DND-41 (cell line): ENCODE measurements around the gene SPAG7.

Experiments used
- CTCF ChIP-seq: IDR thresholded peaks from 2 replicates; pipeline ENCODE4 v1.5.1; 2012; ENCODE audit warnings: borderline replicate concordance, low read length, moderate library complexity, mild to moderate bottlenecking; ENCODE audit not compliant: poor library complexity, severe bottlenecking; ENCODE audit errors: extremely low read depth
- EZH2 ChIP-seq: IDR thresholded peaks from 3 replicates; pipeline ENCODE4 v1.6.1; 2012; ENCODE audit warnings: borderline replicate concordance, low read depth, mild to moderate bottlenecking, moderate library complexity, low read length, inconsistent platforms; ENCODE audit not compliant: severe bottlenecking

GRCh38 chr17:4938688-4939545 is 28.7 kb downstream of the SPAG7 start:
- TF ChIP-seq CTCF = no peak
- no peak for TF ChIP-seq EZH2
